ENCODE data around the gene ASAP2.

The ASAP2 gene

DNA sequence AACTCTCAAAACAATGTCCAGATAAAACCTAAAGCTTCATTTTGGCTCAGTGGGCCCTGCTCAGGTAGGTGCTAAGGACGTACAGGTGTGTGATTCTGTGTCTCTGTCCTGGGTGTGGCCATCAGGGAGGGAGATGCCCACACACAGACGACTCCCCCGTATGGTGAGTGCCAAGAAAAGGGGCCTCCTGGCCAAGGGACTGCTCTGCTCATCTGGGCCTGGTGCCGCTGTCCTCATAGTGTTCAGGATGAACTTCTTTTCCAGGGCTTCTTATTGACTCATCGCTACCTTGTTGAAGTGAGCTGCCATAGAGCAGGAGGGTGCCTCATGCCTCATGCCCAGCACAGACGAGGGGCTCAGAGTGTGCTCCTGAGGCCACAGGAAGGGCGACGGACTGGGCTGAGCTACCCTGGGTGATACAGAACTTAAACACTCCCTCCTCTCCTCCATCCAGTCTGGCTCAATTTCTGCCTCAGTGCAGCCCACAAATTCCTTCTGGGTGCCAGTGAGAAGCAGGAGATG, 158.9 kb downstream of the ASAP2 start:
- H3K4me3 ChIP-seq (ENCODE audit: insufficient read depth, low read depth, low read length, poor library complexity, severe bottlenecking): no peak overlapping the region
- H3K27ac ChIP-seq (ENCODE audit: insufficient read depth, low read length, poor library complexity, severe bottlenecking): no peak overlapping the region
- no peak for DNase-seq
- no peaks in the 10 kb centered on the region for H3K36me3 ChIP-seq (ENCODE audit: control insufficient read depth, insufficient read depth, low read length)
- no peaks in the 10 kb centered on the region for H3K4me1 ChIP-seq (ENCODE audit: control insufficient read depth, insufficient read depth, low read length, poor library complexity, severe bottlenecking)
- H3K27me3 ChIP-seq (replicated peaks; ENCODE audit: control insufficient read depth, insufficient read depth, low read length, poor library complexity, severe bottlenecking): no peaks in the 10 kb centered on the region
- H3K9me3 ChIP-seq (ENCODE audit: control insufficient read depth, low read length): no peaks in the 10 kb centered on the region

DNA sequence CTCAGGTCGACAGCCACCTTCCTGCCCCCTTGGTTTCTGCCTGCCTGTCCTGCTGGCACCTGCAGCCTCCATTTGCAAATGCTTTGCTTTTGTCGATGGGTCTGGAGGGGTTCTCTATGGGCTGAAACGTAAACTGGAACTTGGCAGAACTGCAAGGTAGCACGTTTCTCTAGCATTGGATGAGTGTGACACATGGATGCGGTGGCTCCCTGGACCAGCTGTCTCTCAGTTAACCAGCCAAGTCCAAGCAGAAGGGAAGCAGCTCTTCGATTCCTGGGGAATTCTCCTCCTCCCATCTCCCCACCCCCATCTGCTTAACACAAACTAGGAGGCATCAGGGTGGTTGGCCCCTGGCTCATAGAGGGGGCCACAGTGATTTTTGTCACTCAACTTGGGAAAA, 159.4 kb downstream of the ASAP2 start:
- Histone ChIP-seq H3K36me3 (ENCODE audit: control insufficient read depth, insufficient read depth, low read length) (no peaks in the 10 kb centered on the region), H3K4me3 (ENCODE audit: insufficient read depth, low read depth, low read length, poor library complexity, severe bottlenecking) (no peak overlapping the region), H3K27ac (ENCODE audit: insufficient read depth, low read length, poor library complexity, severe bottlenecking) (no peak overlapping the region), H3K27me3 (replicated peaks; ENCODE audit: control insufficient read depth, insufficient read depth, low read length, poor library complexity, severe bottlenecking) (no peaks in the 10 kb centered on the region), H3K9me3 (ENCODE audit: control insufficient read depth, low read length) (no peaks in the 10 kb centered on the region), H3K4me1 (ENCODE audit: control insufficient read depth, insufficient read depth, low read length, poor library complexity, severe bottlenecking) (no peaks in the 10 kb centered on the region)
- DNase-seq: no peak

DNA sequence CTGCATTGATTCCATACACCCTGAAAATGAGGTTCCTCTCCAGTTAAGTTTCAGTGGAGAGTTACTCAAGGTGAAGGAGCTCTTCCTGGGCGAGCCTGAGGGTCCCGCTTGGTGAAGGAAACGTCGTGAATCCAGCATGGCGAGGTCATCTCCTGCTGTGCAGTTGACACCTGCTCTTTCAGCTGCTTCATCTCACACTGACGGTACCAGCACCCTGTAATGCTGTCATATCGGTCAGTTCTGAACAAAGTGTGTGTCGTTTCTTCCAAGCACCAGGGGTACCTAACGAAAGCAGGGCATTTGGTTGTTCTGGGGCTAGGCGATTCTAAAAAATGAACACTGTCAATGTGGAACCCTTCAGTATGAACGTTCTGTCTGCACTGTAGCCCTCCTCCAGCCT, 164.1 kb downstream of the ASAP2 start:
- Histone ChIP-seq H3K4me1 (ENCODE audit: control insufficient read depth, insufficient read depth, low read length, poor library complexity, severe bottlenecking) (no peaks in the 10 kb centered on the region), H3K27me3 (replicated peaks; ENCODE audit: control insufficient read depth, insufficient read depth, low read length, poor library complexity, severe bottlenecking) (no peaks in the 10 kb centered on the region), H3K27ac (ENCODE audit: insufficient read depth, low read length, poor library complexity, severe bottlenecking) (no peak overlapping the region), H3K36me3 (ENCODE audit: control insufficient read depth, insufficient read depth, low read length) (no peaks in the 10 kb centered on the region), H3K4me3 (ENCODE audit: insufficient read depth, low read depth, low read length, poor library complexity, severe bottlenecking) (no peak overlapping the region), H3K9me3 (ENCODE audit: control insufficient read depth, low read length) (no peaks in the 10 kb centered on the region)
- DNase-seq: no peak

DNA sequence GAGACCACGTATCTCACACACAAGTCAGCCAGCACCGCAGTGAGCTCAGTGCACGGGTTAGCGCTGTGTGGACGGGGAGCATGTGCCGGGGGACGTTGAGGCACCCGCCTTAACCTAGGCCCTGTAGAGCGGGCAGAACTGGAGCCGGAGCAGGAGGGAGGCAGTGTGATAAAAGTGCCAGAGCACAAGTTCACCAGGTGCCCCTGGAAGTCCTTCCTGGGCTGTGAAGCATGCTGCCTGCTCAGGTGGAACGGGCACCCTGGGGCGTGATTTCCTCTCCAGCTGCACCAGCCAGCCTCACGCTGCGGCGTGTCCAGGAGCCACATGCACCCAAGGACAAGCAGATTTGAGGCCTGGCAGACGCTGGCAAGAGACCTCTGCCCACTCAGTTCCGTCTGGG, 166.4 kb downstream of the ASAP2 start:
- H3K4me1 ChIP-seq (ENCODE audit: control insufficient read depth, insufficient read depth, low read length, poor library complexity, severe bottlenecking): no peaks in the 10 kb centered on the region
- H3K27me3 ChIP-seq (replicated peaks; ENCODE audit: control insufficient read depth, insufficient read depth, low read length, poor library complexity, severe bottlenecking): no peaks in the 10 kb centered on the region
- no peak for DNase-seq
- H3K9me3 ChIP-seq (ENCODE audit: control insufficient read depth, low read length): no peaks in the 10 kb centered on the region
- H3K4me3 ChIP-seq (ENCODE audit: insufficient read depth, low read depth, low read length, poor library complexity, severe bottlenecking): no peak overlapping the region
- no peaks in the 10 kb centered on the region for H3K36me3 ChIP-seq (ENCODE audit: control insufficient read depth, insufficient read depth, low read length)
- H3K27ac ChIP-seq (ENCODE audit: insufficient read depth, low read length, poor library complexity, severe bottlenecking): no peak overlapping the region

DNA sequence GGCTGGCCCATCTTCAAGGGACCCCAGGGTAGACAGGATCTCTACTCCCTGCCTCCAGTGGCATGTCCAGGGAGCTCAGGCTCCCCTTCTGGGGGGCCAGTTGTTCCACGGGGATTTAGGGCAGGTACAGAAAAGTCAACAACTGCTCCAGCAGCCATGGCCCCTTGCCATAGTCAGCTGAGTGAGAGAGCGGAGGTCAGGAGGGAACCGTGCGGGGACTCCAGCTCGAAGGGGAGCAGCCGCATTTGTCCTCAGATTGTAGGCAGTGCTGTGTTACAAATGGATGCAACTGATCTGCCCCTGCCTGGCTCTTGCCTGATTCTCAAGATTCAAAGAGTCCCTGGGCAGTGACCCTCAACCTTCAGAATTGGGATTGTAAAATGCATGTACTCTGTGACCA, 166.9 kb downstream of the ASAP2 start:
- H3K9me3 ChIP-seq (ENCODE audit: control insufficient read depth, low read length): no peaks in the 10 kb centered on the region
- H3K4me3 ChIP-seq (ENCODE audit: insufficient read depth, low read depth, low read length, poor library complexity, severe bottlenecking): no peak overlapping the region
- H3K27ac ChIP-seq (ENCODE audit: insufficient read depth, low read length, poor library complexity, severe bottlenecking): no peak overlapping the region
- H3K36me3 ChIP-seq (ENCODE audit: control insufficient read depth, insufficient read depth, low read length): no peaks in the 10 kb centered on the region
- no peak for DNase-seq
- no peaks in the 10 kb centered on the region for H3K4me1 ChIP-seq (ENCODE audit: control insufficient read depth, insufficient read depth, low read length, poor library complexity, severe bottlenecking)
- no peaks in the 10 kb centered on the region for H3K27me3 ChIP-seq (replicated peaks; ENCODE audit: control insufficient read depth, insufficient read depth, low read length, poor library complexity, severe bottlenecking)

DNA sequence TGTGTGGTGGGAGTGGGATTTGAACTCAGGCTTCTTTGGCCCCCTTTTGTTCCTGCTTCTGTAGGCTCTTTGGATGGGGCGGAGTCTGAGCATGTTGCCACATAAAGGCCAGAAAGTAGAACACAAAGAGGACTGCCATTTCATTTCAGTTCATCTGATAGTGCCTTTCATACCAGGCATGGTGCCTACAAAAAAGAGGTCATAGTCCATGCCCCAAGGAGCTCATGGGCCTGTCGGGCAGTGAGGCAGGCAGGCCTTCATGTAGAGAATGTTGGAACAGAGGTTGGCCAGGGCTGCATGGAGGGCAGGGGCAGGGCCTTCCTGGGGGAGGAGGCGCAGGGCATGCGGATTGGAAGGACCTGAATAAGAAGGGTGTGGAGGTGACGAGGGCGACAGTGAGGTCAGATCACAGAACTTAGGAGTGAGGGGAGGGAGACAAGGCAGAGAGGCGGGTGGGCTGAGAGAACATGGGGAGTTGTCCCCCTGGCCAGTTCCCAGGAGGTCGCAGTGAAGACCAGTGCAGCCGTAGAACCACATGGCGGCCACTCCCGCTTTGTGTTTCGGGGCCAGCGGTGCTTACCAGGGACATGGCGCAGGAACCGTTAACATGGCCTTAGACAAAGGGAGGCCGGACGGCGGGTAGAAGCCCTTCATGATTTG, 167.6 kb downstream of the ASAP2 start:
- Histone ChIP-seq H3K4me3 (ENCODE audit: insufficient read depth, low read depth, low read length, poor library complexity, severe bottlenecking) (no peak overlapping the region), H3K4me1 (ENCODE audit: control insufficient read depth, insufficient read depth, low read length, poor library complexity, severe bottlenecking) (no peaks in the 10 kb centered on the region), H3K36me3 (ENCODE audit: control insufficient read depth, insufficient read depth, low read length) (no peaks in the 10 kb centered on the region), H3K27ac (ENCODE audit: insufficient read depth, low read length, poor library complexity, severe bottlenecking) (no peak overlapping the region), H3K27me3 (replicated peaks; ENCODE audit: control insufficient read depth, insufficient read depth, low read length, poor library complexity, severe bottlenecking) (no peaks in the 10 kb centered on the region), H3K9me3 (ENCODE audit: control insufficient read depth, low read length) (no peaks in the 10 kb centered on the region)
- DNase-seq: no peak

DNA sequence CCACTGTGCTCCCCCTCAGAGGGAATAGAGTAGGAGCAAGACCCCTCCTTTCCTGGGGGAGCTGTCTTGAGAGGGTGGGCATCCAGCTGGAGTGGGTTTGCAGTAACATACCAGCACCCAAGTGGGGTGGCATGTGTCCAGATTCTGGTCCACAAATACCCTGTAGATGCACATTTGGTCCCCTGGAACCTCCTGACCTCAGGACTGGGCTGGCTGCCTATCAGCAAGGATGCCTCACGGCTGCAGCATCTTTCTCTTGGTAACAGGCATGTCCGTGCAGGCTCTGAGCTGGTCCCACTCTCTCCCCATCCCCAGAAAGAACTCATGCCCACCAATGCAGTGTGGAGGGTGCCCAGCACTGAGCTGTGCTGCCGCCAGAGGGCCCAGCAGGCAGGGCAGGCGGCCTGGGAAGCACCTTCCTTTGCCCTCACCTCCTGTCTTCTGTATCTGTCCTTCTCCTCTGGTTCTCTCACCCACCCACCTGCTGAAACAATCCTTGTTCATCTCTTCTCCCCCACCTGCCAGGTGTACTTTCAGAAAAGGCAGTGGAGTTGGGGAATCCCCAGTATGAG, 169.3 kb downstream of the ASAP2 start:
- no peaks in the 10 kb centered on the region for H3K27me3 ChIP-seq (replicated peaks; ENCODE audit: control insufficient read depth, insufficient read depth, low read length, poor library complexity, severe bottlenecking)
- H3K4me3 ChIP-seq (ENCODE audit: insufficient read depth, low read depth, low read length, poor library complexity, severe bottlenecking): no peak overlapping the region
- no peaks in the 10 kb centered on the region for H3K4me1 ChIP-seq (ENCODE audit: control insufficient read depth, insufficient read depth, low read length, poor library complexity, severe bottlenecking)
- no peaks in the 10 kb centered on the region for H3K9me3 ChIP-seq (ENCODE audit: control insufficient read depth, low read length)
- no peaks in the 10 kb centered on the region for H3K36me3 ChIP-seq (ENCODE audit: control insufficient read depth, insufficient read depth, low read length)
- no peak for DNase-seq
- no peak overlapping the region for H3K27ac ChIP-seq (ENCODE audit: insufficient read depth, low read length, poor library complexity, severe bottlenecking)

DNA sequence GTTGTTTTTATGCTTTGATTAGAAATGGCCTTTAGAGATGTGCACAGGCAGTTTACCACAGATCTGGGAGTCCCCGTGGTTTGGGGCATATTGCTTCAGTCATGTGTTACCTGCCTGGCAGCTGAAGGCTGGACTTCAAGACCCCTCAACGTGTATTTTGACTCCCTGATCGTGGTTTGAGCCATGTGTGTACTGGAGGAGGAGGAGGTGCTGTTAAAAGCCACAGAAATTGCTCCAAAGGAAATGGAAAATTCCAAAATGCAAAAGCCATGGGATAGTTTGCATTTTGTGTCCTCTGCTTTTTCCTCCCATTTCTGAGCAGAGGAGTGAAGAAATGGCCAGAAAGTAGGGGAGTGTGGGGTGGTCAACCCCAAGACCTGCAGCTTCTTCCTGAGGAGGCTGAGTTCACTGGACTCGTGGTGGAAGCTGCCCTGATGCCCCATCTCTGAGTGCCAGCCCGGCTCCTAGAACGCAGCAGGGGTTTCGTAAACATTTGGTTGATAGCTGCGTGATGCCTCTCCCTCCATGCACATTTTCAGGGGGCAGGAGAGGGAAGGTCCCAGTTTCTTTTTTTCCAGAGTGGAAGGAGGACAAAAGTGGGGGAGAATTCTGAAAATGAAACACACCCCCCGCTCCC, 171.0 kb downstream of the ASAP2 start:
- Histone ChIP-seq H3K36me3 (ENCODE audit: control insufficient read depth, insufficient read depth, low read length) (no peaks in the 10 kb centered on the region), H3K27me3 (replicated peaks; ENCODE audit: control insufficient read depth, insufficient read depth, low read length, poor library complexity, severe bottlenecking) (no peaks in the 10 kb centered on the region), H3K27ac (ENCODE audit: insufficient read depth, low read length, poor library complexity, severe bottlenecking) (no peak overlapping the region), H3K9me3 (ENCODE audit: control insufficient read depth, low read length) (no peaks in the 10 kb centered on the region), H3K4me1 (ENCODE audit: control insufficient read depth, insufficient read depth, low read length, poor library complexity, severe bottlenecking) (no peaks in the 10 kb centered on the region), H3K4me3 (ENCODE audit: insufficient read depth, low read depth, low read length, poor library complexity, severe bottlenecking) (no peak overlapping the region)
- no peak for DNase-seq

DNA sequence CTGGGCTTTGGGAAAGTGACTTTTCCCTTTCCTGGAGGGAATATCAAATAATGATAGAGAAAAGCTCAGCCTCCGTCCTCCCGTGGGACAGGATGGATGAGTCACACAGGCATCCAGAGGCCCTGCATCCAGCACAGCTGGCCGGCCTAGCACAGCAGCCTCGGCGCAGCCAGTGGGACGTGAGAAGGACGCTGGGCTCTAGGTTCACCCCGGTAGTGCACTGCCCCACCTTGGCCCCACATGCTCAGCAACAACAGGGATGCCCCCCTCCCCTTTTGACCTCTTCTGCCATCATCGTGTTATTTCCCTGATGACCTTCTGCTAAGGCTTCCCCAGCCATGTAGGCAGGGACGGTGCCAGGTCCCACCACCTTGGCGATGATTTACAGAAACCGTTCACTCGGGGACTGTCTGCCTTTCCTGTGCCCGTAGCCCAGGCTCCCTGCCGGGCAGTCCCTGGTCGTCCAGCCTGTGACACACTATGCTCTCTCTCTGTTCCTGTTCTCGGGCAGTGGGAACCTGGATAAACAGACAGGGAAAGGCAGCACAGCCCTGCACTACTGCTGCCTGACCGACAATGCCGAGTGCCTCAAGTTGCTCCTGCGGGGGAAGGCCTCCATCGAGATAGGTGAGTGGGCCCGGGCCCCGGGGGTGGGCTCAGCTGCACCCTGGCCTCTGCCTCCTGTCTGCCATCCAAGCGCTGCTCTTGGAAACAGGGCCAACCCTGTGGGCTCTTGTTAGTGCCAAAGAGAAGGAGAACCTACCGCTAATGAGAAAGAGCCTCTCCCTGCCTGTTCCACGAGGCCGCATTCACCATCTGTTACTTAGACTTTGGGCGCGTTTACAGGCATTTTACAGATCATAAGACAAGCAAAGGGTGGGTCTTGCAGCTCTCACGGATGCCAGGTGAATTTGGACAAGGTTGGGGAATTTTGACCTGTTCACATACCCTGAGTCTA, 172.1 kb downstream of the ASAP2 start:
- DNase-seq: no peak
- no peak overlapping the region for H3K4me3 ChIP-seq (ENCODE audit: insufficient read depth, low read depth, low read length, poor library complexity, severe bottlenecking)
- H3K4me1 ChIP-seq (ENCODE audit: control insufficient read depth, insufficient read depth, low read length, poor library complexity, severe bottlenecking): no peaks in the 10 kb centered on the region
- no peak overlapping the region for H3K27ac ChIP-seq (ENCODE audit: insufficient read depth, low read length, poor library complexity, severe bottlenecking)
- H3K27me3 ChIP-seq (replicated peaks; ENCODE audit: control insufficient read depth, insufficient read depth, low read length, poor library complexity, severe bottlenecking): no peaks in the 10 kb centered on the region
- no peaks in the 10 kb centered on the region for H3K9me3 ChIP-seq (ENCODE audit: control insufficient read depth, low read length)
- H3K36me3 ChIP-seq (ENCODE audit: control insufficient read depth, insufficient read depth, low read length): no peaks in the 10 kb centered on the region

All from effector memory CD4-positive, alpha-beta T cell (primary cell).